H9 (cell line): ENCODE measurements around the gene CDH4. TPM values are rescaled to one million over a fixed set of nuclear protein-coding genes. Genes with fewer than 3 reads are reported as not detected.

Experiments used
- DNase-seq: peaks from one replicate; pipeline ENCODE4 v3.0.0-alpha.2; 2017
- H2AFZ ChIP-seq: one replicate; pipeline ENCODE4 v1.6.1; 2013; ENCODE audit warnings: mild to moderate bottlenecking, low read length, control low read depth, moderate library complexity
- H2AK5ac ChIP-seq: 2 replicates; pipeline ENCODE4 v1.6.1; 2013; ENCODE audit warnings: low read length, control low read depth, mixed read lengths; ENCODE audit not compliant: insufficient read length
- H2BK120ac ChIP-seq: one replicate; pipeline ENCODE4 v1.6.1; 2013; ENCODE audit warnings: low read depth, mild to moderate bottlenecking, low read length, control low read depth, inconsistent platforms; ENCODE audit not compliant: poor library complexity, severe bottlenecking
- H2BK12ac ChIP-seq: 2 replicates; pipeline ENCODE4 v1.6.1; 2013; ENCODE audit warnings: low read length, control low read depth, mixed read lengths, low read depth; ENCODE audit not compliant: insufficient read length
- H2BK15ac ChIP-seq: 2 replicates; pipeline ENCODE4 v1.6.1; 2013; ENCODE audit warnings: low read depth, low read length, control low read depth
- H2BK20ac ChIP-seq: one replicate; pipeline ENCODE4 v1.6.1; 2013; ENCODE audit warnings: low read depth, mild to moderate bottlenecking, low read length, control low read depth, inconsistent platforms; ENCODE audit not compliant: poor library complexity, severe bottlenecking
- H2BK5ac ChIP-seq: 2 replicates; pipeline ENCODE4 v1.6.1; 2013; ENCODE audit warnings: low read length, control low read depth, mixed read lengths; ENCODE audit not compliant: insufficient read length
- H3K14ac ChIP-seq: 2 replicates; pipeline ENCODE4 v1.6.1; 2013; ENCODE audit warnings: low read length, control low read depth; ENCODE audit not compliant: insufficient read depth
- H3K18ac ChIP-seq: 2 replicates; pipeline ENCODE4 v1.6.1; 2013; ENCODE audit warnings: low read depth, mild to moderate bottlenecking, mixed read lengths, low read length, control low read depth; ENCODE audit not compliant: insufficient read length
- H3K23ac ChIP-seq: 2 replicates; pipeline ENCODE4 v1.6.1; 2013; ENCODE audit warnings: low read length, control low read depth, mixed read lengths, low read depth; ENCODE audit not compliant: insufficient read length
- H3K23me2 ChIP-seq: 2 replicates; pipeline ENCODE4 v1.6.1; 2013; ENCODE audit warnings: low read depth, mild to moderate bottlenecking, mixed read lengths, low read length, control low read depth; ENCODE audit not compliant: insufficient read length, poor library complexity, severe bottlenecking
- H3K27ac ChIP-seq: 2 replicates; pipeline ENCODE4 v1.5.1; 2013; ENCODE audit warnings: low read length, control low read depth, mixed read lengths, low read depth; ENCODE audit not compliant: insufficient read length
- H3K27me3 ChIP-seq: 2 replicates; pipeline ENCODE4 v1.6.1; 2013; ENCODE audit warnings: low read length, control low read depth, inconsistent platforms; ENCODE audit not compliant: insufficient read depth
- H3K4ac ChIP-seq: 2 replicates; pipeline ENCODE4 v1.6.1; 2013; ENCODE audit warnings: low read depth, mild to moderate bottlenecking, control low read depth, inconsistent platforms, low read length, moderate library complexity
- H3K4me1 ChIP-seq: 2 replicates; pipeline ENCODE4 v1.6.1; 2013; ENCODE audit warnings: low read length, control low read depth, inconsistent platforms; ENCODE audit not compliant: insufficient read depth
- H3K4me2 ChIP-seq: 2 replicates; pipeline ENCODE4 v1.6.1; 2013; ENCODE audit warnings: low read length, control low read depth, mixed read lengths; ENCODE audit not compliant: insufficient read length, insufficient read depth
- H3K56ac ChIP-seq: 2 replicates; pipeline ENCODE4 v1.6.1; 2013; ENCODE audit warnings: low read depth, mild to moderate bottlenecking, mixed read lengths, low read length, control low read depth; ENCODE audit not compliant: insufficient read length
- H3K79me1 ChIP-seq: 2 replicates; pipeline ENCODE4 v1.6.1; 2013; ENCODE audit warnings: low read depth, mild to moderate bottlenecking, moderate library complexity, low read length, control low read depth, inconsistent platforms; ENCODE audit not compliant: insufficient read depth, poor library complexity, severe bottlenecking
- H3K79me2 ChIP-seq: 2 replicates; pipeline ENCODE4 v1.6.1; 2013; ENCODE audit warnings: low read length, control low read depth, inconsistent platforms; ENCODE audit not compliant: insufficient read depth
- H3K9ac ChIP-seq: 2 replicates; pipeline ENCODE4 v1.6.1; 2013; ENCODE audit warnings: low read length, control low read depth, mixed read lengths; ENCODE audit not compliant: insufficient read length; ENCODE audit errors: extremely low read depth
- H3K9me3 ChIP-seq: one replicate; pipeline ENCODE4 v1.6.1; 2013; ENCODE audit warnings: low read depth, low read length, inconsistent platforms; ENCODE audit not compliant: control insufficient read depth
- H3T11ph ChIP-seq: one replicate; pipeline ENCODE4 v1.6.1; 2013; ENCODE audit warnings: mild to moderate bottlenecking, low read length, control low read depth, inconsistent platforms
- H4K20me1 ChIP-seq: one replicate; pipeline ENCODE4 v1.6.1; 2013; ENCODE audit not compliant: control insufficient read depth, insufficient read length, insufficient read depth
- H4K5ac ChIP-seq: 2 replicates; pipeline ENCODE4 v1.6.1; 2013; ENCODE audit warnings: low read depth, mild to moderate bottlenecking, mixed read lengths, low read length, control low read depth; ENCODE audit not compliant: insufficient read length
- H4K8ac ChIP-seq: replicated peaks from 2 replicates; pipeline ENCODE4 v1.6.1; 2013; ENCODE audit warnings: low read length, control low read depth, mixed read lengths, low read depth; ENCODE audit not compliant: insufficient read length
- H4K91ac ChIP-seq: 2 replicates; pipeline ENCODE4 v1.6.1; 2013; ENCODE audit warnings: low read depth, mild to moderate bottlenecking, moderate library complexity, mixed read lengths, low read length, control low read depth; ENCODE audit not compliant: insufficient read length
- H3K27ac Mint-ChIP-seq, 3 experiments: 2 replicates in 2 of 3; 3 replicates in 1 of 3; pipeline ENCODE4 v1.8.0; 2020 to 2021; ENCODE audit warnings: mixed read lengths in 3 of 3, mild to moderate bottlenecking in 1 of 3, moderate library complexity in 1 of 3
- H3K27me3 Mint-ChIP-seq: 2 replicates; pipeline ENCODE4 v1.8.0; 2021; ENCODE audit warnings: low read depth, mild to moderate bottlenecking, moderate library complexity, mixed read lengths
- H3K36me3 Mint-ChIP-seq, 3 experiments: 2 replicates in 2 of 3; 3 replicates in 1 of 3; pipeline ENCODE4 v1.8.0; 2020 to 2021; ENCODE audit warnings: low read depth in 3 of 3, mixed read lengths in 3 of 3; ENCODE audit not compliant: insufficient read depth in 1 of 3
- H3K4me1 Mint-ChIP-seq, 2 experiments: 2 replicates each; pipeline ENCODE4 v1.8.0; 2020; ENCODE audit warnings: mixed read lengths in 2 of 2
- H3K4me3 Mint-ChIP-seq, 2 experiments: 2 replicates in 1 of 2; 3 replicates in 1 of 2; pipeline ENCODE4 v1.8.0; 2020 to 2021; ENCODE audit warnings: mild to moderate bottlenecking in 2 of 2, mixed read lengths in 2 of 2, moderate library complexity in 1 of 2
- H3K9me3 Mint-ChIP-seq, 2 experiments: 2 replicates in 1 of 2; 3 replicates in 1 of 2; pipeline ENCODE4 v1.8.0; 2020; ENCODE audit warnings: mild to moderate bottlenecking in 2 of 2, mixed read lengths in 2 of 2, moderate library complexity in 1 of 2
- WGBS: extraction: QIAGEN DNeasy Blood & Tissue Kit; methylation state at CpG from one replicate; pipeline ENCODE4 v1.1.7; 2013; ENCODE audit warnings: missing lambda C conversion rate, low lambda C conversion rate, mixed read lengths; ENCODE audit not compliant: insufficient read length; ENCODE audit errors: extremely low coverage; 5-methylcytosine and 5-hydroxymethylcytosine counted together
- total RNA-seq: library from RNA; stranded (reverse); gene quantifications from 2 replicates; pipeline ENCODE4 v1.2.1, GENCODE V29; 2021
- TF ChIP-seq, protein P1 (sequence below): fragments of 200-600 bp; sonication (generic); conservative IDR thresholded peaks from 3 replicates; pipeline ENCODE4 v1.8.0; 2021; ENCODE audit warnings: antibody characterized with exemption, mild to moderate bottlenecking

CDH4 gene
- total RNA-seq, 1 experiment from 2014 or later: 3.0 TPM

GRCh38 chr20:61761453-61762166, 509.5 kb downstream of the CDH4 start:
- no peaks in the 10 kb centered on the region for H3K79me1 ChIP-seq

More at GRCh38 chr20:61761453-61762166, 509.5 kb downstream of the CDH4 start:
- H2AK5ac ChIP-seq: no peak overlapping the region
- no peak overlapping the region for H3K9ac ChIP-seq
- H3K27me3 ChIP-seq: no peaks in the 10 kb centered on the region; the same call in 1 of the 2 replicates
- H3K9me3 ChIP-seq: no peaks in the 10 kb centered on the region
- H3K36me3 Mint-ChIP-seq: no peaks in the 10 kb centered on the region
- H3K4me1 ChIP-seq: no peaks in the 10 kb centered on the region
- no peak overlapping the region for H3K27ac ChIP-seq
- H3K23me2 ChIP-seq: no peaks in the 10 kb centered on the region
- peaks cover 7 to 15% of the 10 kb centered on the region in 2 experiments for H3K4me1 Mint-ChIP-seq
- WGBS: no CpG with 5 or more reads among the region's 25 CpGs
- H3K27ac Mint-ChIP-seq: no peak overlapping the region
- H2BK20ac ChIP-seq: no peak overlapping the region
- no peak overlapping the region for H2AFZ ChIP-seq
- no peak overlapping the region for H3K4me3 Mint-ChIP-seq
- no peak overlapping the region for H2BK15ac ChIP-seq
- H3K9me3 Mint-ChIP-seq: no peaks in the 10 kb centered on the region
- TF ChIP-seq, protein P1, sequence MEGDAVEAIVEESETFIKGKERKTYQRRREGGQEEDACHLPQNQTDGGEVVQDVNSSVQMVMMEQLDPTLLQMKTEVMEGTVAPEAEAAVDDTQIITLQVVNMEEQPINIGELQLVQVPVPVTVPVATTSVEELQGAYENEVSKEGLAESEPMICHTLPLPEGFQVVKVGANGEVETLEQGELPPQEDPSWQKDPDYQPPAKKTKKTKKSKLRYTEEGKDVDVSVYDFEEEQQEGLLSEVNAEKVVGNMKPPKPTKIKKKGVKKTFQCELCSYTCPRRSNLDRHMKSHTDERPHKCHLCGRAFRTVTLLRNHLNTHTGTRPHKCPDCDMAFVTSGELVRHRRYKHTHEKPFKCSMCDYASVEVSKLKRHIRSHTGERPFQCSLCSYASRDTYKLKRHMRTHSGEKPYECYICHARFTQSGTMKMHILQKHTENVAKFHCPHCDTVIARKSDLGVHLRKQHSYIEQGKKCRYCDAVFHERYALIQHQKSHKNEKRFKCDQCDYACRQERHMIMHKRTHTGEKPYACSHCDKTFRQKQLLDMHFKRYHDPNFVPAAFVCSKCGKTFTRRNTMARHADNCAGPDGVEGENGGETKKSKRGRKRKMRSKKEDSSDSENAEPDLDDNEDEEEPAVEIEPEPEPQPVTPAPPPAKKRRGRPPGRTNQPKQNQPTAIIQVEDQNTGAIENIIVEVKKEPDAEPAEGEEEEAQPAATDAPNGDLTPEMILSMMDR: no peak
- no peaks in the 10 kb centered on the region for H4K20me1 ChIP-seq
- no peak overlapping the region for H2BK120ac ChIP-seq
- H3K79me2 ChIP-seq: no peaks in the 10 kb centered on the region
- H2BK5ac ChIP-seq: no peak overlapping the region
- no peak overlapping the region for H3K18ac ChIP-seq
- H4K91ac ChIP-seq: no peak overlapping the region
- no peak overlapping the region for H4K8ac ChIP-seq
- no peak overlapping the region for H3K23ac ChIP-seq
- no peak overlapping the region for H3K56ac ChIP-seq
- no peak overlapping the region for H2BK12ac ChIP-seq
- H4K5ac ChIP-seq: no peak overlapping the region
- no peak for DNase-seq
- H3K4ac ChIP-seq: no peak overlapping the region
- no peak overlapping the region for H3K4me2 ChIP-seq
- H3K27me3 Mint-ChIP-seq: peaks cover 30% of the 10 kb centered on the region
- H3K14ac ChIP-seq: no peak overlapping the region
- H3T11ph ChIP-seq: no peak overlapping the region
